Embryonic facial prominence (tissue), 1 donor: ENCODE measurements around the gene SLC6A19.

Source experiments
- DNase-seq: peaks from one replicate; pipeline ENCODE4 v3.0.0-alpha.2; 2016; ENCODE audit errors: extremely low spot score

SLC6A19 gene

DNA sequence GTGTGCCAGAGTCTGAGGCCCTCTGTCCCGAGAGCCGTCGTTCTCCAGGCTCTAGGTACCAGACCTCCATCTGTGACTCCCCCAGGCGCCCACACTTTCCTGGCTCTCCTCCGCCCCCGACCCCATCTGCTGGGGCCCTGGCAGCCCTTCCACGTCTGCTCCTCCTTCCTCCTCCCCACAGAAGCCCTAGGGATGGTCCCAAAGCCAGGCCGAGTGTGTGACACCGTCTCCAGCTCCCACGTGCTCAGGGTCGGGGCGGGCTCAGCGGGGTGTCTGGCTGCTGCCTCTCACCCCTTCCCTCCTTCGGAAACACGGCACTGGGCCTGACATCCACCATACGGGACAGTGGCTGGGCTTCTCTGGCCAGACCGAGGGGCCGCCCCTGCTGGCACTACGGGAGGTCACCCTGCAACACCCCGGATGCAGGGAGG lies 20.5 kb upstream of the SLC6A19 start:
- DNase-seq, result no peak

DNA sequence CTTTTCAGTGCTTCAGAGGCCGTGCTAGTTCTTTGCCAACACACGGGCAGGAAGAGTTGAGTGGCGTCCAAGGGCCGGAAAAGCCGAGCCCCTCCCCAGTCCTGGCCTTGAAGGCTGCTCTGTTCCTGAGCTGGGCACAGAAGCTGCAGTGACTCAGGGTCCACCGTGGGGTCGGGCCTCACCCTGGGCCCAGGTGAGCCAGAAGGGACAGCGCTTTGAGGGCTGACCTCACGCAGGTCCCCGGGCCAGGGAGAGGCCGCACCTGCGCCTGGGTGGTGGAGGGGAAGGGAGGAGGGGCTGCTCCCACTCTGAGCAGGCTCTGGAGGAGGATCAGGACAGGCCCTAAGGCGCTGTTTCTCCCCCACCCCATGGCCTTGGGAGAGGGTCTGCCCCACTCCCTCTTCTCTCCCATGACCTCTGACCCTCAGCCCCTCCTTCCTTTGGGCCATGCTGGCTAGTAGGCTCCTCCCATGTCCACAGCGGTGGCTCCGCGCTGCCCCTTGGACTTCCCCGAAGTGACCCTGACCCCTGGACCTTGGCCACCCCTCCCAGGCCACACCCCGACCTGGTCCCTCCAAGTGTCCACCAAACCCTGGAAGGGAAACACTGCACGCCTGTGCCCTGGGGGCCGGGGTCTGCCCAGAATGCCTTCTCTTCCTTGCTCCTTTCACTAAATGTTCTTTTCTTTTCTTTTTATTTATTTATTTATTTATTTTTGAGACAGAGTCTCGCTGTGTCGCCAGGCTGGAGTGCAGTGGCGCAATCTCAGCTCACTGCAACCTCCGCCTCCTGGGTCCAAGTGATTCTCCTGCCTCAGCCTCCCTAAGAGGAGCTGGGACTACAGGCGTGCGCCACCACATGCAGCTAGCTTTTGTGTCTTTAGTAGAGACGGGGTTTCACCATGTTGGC lies 19.7 kb upstream of the SLC6A19 start:
- DNase-seq, result no peak

DNA sequence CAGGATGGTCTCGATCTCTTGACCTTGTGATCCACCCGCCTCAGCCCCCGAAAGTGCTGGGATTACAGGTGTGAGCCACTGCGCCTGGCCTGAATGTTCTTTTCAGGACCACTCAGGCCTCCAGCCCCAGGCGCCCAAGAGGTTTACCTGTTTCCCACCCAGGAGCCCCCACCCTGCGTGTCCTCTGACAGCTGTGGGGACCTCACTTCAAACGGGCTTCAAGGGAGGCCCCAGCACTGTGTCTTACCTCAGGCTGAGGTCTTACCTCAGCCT lies 19.1 kb upstream of the SLC6A19 start:
- DNase-seq, result no peak

DNA sequence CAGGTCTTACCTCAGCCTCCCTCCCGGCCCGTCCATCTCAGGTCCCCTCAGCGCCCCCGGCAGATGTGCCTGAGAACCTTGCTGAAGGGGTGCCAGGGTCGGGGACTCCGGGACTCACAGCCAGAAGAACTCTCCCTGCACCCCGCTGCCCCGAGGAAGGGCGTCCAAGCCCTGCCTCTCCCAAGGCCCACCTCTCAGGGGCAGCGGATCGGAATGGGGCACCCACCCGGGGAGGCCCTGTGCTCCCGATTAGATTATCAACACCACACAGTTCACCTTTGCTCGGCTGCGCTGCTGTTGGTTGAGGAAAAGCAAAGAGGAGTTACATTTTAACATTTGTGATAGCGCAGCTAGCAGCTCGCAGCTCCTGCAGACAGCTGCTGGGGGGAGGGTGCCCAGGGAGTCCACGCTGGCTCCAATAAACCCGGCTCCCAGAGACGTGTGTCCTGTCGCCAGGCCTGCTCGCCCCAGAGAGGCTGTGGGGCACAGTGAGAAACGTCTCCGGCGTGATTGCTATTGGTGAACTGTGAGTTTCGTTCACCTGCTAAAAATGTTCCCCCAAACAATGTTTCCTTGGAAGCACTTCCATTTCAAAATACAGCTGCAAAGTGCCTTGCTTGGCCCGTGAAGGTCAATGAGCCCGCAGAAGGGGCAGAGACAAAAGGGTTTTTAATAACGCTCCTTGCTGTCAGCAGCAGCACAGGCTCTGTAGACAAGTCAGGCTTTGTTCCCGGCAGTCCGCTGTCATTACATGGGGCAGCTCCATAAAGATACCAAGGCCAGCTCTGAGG lies 18.6 kb upstream of the SLC6A19 start:
- no peak for DNase-seq

DNA sequence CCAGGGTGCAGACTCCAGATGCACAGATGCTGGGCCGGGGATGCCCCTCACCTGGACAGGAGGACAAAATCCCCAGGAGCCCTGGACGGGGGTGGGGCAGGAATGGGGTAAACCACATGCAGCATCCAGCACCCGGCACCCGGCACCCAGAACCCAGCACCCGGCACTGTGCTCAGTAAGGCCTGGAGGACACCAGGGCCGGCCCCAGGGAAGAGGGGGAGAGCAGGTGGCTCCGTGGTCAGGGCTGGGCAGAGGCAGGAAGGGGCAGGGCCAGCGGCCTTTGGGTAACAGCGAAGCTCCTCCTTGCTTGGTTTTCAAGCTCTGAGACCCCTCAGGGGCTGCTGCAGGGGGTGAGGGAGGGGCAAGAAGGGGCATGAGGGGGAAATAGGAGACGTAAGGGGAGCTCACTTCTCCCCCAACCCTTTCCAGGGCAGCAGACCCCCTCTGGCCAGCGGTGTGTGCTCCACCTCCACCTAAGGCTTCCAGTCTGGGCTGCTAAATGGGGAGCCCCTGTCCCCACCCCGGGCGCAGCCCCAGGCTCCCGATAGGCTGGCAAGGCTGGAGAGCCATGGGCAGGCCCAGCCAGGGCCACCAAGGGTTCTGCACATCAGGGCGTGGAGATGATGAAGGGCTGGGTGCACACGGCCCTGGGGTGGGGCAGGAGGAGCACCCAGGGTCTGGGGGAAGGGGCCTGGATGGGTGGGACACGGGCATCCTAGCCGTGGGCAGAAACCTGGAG lies 17.8 kb upstream of the SLC6A19 start:
- no peak for DNase-seq

DNA sequence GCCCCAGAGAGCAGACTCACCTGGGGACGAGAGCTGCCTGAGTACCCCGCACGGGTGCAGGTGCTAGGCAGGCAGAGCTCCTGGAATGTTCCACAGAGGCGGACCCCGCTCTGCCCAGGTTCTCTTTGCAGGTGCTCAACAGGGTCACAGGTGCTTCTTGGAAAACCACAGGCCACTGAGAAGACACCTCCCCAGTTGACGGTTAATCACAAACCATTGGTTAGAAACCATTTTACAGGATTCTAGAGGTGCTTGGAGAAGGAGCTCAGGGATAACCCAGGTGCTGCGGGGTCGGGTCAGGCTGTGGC lies 17.3 kb upstream of the SLC6A19 start:
- no peak for DNase-seq

DNA sequence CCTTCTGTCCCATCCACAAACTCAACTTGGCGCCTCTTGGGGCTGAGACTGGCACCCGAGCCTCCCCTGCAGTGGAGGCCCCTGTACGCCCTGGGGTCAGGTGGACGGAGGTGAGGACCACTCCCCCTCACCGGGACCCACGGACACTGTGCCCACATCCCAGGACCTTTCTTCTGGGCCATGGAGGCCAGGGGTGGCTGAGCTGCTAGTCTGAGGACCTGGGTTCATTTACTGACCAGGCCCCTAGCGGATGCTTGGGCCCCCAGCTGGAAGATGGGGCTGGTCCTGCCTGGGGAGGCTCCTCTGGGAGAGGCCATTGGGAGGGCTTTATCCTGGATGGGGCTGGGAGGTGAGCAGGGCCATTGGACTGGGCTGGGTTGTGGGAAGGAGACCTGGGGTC lies 16.9 kb upstream of the SLC6A19 start:
- no peak for DNase-seq

DNA sequence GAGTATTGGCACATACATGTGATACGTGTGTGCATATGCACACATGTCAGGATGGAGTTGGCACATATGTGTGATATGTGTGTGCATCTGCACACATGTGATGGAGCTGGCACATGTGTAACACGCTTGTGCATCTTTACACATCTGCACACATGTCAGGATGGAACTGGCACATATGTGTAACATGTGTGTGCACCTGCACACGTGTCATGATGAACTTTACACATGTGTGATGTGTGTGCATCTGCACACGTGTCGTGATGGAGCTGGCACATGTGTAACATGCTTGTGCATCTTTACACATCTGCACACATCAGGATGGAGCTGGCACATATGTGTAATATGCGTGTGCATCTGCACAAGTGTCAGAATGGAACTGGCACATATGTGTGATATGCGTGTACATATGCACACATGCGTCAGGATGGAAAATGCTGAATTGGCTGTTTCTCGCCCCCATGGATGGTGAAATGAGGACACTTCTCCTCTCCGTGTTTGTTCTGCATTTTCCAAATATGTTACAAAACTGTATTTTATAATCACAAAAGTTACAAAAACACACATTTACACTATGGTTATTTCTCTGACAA lies 16.3 kb upstream of the SLC6A19 start:
- no peak for DNase-seq

DNA sequence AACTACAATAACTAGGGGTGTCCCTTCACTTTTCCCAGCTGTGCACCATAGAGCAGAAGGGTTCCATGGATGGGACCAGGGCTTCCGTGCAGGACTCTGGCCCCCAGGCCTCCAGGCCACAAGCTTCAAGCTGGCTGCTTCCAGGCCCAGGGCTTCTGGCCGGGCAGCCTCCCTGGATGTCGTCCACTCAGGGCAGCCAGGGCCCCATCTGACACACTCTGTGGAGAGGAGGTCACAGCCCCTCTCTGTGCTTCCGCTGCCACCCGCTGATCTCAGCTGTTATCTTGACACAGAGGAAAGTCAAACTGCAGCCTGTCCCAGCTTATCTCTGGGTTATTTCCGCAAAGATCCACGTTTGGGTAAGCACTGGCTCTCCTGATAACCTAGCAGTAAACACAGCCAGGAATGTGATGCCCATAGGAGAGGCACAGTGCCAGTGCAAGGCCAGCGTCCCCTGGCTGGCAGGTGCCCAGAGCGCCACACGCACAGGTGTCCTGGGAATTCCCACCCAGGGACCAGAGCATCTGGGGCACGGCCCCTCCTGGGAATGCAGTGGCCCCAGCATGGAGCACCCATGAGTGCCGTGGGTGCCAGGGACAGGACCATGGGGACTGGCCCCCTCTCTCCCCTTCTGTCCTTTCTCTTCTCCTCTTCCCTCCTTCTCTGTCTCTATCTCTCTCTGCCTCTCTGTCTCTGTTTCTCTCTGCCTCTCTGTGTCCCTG lies 15.6 kb upstream of the SLC6A19 start:
- DNase-seq, result no peak

DNA sequence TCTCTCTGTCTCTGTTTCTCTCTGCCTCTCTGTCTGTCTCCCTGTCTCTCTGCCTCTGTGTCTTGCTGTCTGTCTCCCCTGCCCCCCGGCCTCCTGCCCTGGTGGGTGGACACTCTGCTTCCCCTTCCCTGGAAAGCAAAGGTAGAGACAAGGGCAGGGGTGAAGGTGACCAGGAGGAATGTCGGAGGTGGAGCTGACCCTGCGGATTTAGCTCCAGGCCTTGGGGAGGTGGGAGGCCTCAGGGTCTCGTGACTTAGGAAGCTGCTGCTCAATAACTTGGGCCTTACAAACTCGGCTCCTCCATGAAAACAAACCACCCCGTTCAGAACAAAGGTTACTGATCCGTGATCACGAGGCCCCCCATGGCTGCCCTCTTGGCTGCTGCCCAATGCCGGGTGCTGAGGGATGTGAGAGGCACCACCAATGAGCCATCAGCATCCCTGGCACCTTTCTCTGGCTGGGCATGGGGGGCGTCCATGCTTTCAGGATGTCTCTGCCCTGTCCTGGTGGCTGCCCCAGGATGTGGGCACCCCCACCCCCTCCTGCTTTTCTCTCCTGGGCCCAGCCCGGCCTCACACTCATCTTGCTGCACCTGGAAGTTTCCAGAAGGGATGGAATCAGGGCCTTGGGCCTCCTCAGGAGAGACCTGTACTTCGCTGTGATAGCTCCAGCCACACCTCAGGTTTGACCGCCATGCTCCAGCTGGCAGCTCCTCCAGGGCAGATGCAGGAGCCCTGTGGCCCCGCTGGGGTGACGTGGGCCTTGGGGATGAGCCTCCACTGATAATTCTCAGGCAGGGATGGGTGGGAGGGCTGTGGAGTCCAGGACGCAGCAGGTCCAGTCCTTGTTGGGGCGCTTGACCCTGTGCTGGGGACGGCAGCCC lies 14.8 kb upstream of the SLC6A19 start:
- no peak for DNase-seq

DNA sequence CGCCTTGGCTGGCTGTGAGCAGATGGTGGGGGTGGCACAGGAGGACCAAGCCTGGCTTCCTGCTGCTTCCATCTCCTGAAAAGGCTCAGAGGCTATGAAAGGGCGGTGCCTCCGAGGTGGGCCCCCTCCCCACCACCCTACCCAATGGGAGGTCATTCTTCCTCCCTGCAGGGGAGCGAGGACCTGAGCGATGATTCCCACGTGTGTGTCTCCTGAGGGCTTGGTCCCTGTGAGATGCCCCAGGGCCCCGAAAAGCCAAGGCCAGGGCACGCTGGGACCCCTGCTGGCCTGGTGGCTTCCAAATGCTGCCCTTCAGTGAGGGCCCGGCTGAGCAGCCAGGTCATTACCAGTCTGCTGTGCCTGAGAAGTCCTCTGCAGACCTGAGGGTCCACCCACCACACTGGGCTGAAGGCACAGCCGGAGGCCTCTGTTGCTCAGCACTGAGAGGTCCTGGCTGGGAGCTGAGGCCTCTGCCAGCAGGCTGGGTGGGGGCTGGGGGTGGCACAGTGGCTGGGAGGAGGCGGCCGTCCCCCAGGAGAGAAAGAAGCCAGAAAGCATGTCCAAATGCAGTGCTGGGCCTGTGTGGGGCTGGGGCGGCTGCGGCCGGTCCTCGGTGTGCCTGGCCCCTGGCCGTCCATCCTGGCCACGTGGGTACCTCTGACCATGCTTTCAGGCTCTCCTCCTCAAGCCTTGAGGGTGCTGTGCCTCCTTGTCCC lies 14.0 kb upstream of the SLC6A19 start:
- no peak for DNase-seq

DNA sequence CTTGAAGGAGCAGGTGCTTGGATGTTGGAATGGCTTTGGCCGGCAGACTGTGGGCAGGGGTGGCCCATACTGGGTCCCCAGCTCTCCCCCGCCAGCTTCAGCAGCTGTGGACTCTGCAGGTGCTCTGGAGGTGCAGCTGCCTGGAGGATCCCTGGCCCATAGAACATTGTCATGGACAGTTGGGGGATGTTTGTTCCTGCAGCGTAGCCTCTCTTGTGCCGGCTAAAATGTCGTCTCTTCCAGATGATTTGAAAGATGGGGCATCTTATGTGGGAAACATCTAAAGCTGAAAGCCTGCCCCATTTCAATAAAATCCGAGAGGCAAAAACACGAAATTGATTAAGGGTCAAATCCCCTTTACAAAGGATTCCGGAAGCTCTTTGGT lies 13.5 kb upstream of the SLC6A19 start:
- DNase-seq, result no peak

DNA sequence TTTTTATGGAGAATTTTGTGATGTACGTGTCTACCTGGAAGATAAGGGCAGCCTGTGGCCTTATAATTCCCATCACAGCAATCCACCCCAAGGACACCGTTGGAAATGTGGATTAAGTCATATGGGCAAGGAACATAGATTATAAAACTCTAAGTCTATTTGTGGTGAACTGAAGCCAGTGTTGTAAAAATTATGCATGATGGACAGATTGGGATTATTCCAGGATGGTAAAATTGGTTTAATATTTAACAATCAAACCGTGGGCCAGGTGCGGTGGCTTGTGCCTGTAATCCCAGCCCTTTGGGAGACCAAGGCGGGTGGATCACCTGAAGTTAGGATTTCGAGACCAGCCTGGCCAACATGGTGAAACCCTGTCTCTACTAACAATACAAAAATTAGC lies 12.9 kb upstream of the SLC6A19 start:
- no peak for DNase-seq

DNA sequence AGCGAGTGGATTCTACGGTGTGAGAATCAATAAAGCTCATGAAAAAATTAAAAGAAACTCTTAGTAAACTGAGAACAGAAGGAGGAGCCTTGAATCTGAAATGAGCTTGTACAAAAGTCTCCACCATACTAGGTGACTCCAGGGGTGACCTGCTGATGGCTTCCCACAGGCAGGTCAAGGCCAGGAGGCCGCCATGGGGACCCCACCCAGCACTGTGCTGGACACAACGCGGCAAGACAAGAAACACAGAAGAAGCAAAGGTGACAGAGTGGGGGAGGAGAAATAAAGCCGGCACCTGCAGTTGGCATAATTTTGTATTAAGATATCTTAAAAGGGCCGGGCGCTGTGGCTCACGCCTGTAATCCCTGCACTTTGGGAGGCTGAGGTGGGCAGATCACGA lies 12.1 kb upstream of the SLC6A19 start:
- DNase-seq, result no peak

DNA sequence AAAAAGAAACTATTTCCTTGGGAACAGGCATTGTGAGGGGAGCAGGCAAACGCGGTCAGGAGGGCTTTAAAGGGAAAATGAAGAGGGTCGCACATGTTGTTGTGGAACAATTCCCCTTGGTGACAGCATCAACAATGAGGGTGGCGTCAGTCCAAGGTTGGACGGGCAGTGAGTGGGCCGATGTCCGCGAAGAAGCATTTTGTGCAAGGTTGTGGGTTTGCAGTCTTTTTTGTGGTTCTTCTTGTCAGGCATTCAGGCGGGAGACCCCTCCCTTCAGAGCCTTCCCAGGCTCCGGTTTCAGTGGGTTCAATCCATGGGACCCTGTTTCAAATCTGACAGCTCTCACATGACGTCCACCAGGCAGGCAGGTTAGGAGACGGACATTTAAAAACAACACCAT lies 11.1 kb upstream of the SLC6A19 start:
- no peak for DNase-seq

DNA sequence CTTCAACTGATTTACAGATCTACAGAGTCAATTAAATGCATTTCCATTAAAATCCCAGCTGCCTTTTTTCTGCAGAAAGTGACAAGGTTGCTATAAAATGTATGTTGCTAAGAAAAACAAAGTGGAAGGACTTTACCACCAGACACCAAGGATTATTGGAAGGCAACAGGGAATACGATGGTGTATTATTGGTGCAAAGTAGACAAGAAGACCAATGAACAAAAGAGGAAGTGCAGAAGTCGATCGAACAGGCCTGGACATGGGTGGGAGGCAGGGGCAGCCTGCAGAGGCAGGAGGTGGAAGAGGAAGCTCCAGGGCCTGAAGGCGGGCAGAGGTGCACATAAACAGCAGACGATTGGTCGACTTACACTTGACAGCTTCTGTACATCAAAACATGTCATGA lies 10.6 kb upstream of the SLC6A19 start:
- DNase-seq, result no peak

DNA sequence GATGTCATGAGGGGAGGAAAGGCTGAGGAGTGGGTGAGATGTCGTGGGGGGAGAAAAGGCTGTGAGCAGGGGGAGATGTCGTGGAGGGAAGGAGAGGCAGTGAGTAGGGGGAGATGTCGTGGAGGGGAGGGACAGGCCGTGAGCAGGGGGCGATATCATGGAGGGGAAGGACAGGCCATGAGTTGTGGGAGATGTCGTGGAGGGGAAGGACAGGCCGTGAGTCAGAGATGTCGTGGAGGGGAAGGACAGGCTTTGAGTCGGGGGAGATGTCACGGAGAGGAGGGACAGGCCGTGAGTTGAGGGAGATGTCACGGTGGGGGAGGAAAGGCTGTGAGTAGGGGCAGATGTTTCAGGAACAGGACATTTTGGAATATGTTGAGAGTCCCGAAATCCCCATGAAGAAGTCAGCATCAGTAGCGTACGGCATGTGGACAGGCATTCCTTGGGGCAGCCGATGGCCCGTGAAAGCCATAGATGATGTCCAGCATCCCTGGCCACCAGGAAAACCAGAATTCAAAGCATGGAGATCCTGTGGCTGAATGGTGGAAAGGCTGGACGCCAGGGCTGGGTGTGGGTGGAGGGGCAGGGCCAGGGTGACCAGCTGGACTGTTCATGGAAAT lies 8.3 kb upstream of the SLC6A19 start:
- DNase-seq, result no peak

DNA sequence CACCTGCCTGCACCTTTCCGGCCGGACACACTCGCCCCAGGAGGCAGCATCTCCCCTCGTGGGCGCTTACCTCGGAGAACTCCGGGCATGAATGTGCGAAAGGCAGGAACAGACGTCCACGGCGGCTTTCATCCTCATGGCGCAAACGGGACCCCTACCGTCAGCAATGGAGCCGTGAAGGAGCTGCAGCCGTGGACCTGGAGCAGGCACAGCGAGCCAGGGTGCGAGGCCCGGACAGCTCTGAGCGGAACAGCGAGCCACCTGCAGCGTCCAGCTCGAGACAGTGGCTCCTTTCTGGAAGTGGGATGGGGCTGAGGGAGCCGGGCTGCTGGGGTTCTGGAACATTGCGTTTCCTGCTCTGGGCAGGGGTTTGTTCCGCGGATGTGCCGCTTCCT lies 7.8 kb upstream of the SLC6A19 start:
- no peak for DNase-seq

DNA sequence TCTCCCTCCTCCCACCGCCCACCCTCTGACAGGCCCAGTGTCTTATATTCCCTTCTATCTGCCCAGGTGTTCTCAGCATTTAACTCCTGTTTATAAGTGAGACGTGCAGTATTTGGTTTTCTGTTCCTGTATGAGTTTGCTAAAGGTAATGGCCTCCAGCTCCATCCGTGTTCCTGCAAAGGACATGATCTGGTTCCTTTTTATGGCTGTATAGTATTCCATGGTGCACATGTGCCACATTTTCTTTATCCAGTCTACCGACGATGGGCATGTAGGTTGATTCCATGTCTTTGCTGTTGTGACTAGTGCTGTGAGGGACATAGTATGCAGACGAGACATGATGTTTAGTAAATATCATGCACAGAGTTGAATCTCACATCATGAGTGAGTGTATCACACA lies 7.0 kb upstream of the SLC6A19 start:
- no peak for DNase-seq

DNA sequence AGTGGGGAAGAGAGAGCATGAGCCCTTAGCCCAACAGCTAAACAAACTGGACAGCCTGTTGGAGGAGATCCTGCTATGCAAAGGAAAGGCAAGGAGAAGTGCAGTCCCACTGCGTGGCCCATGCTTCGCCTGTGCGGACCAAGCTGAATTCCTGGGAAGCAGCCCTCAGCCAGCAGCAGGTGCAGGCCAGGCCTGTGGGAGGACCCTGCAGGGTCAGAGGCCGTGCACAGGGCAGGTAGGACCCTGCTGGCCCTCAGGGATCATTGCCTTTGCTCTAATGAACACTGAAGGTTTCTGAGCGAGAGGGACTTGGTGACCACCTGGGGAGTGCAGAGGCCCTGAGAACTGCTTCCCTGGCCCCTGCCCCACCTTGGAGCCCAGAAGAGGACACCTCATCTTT lies 6.0 kb upstream of the SLC6A19 start:
- no peak for DNase-seq
